ENCODE measurements around the gene TSPAN11.
"Not testable (repeated sequence)": the region's sequence is repeated elsewhere in the genome, so short reads cannot be mapped to it uniquely, and the experiment has no call there.

TSPAN11 gene

GRCh38 chr12:30926243-30927221, at the start of gene TSPAN11:
Gene TSPAN11 (plus strand): TSS chr12:30926748. CDS start chr12:30953992, 27,244 bp downstream.
- Mint-ChIP-seq H3K4me3 (no peak within 1 kb of the TSS), H3K36me3 (ENCODE audit: low read depth) (no peaks in the 10 kb centered on the region), H3K9me3 (no peaks in the 10 kb centered on the region), H3K4me1 (ENCODE audit: low read depth) (no peaks in the 10 kb centered on the region), H3K27me3 (peaks cover 52% of the 10 kb centered on the region), H3K27ac (no peak within 1 kb of the TSS)

- H3K36me3 Mint-ChIP-seq (ENCODE audit: low read depth): no peaks in the 10 kb centered on the region
- no peak overlapping the region for H3K27ac Mint-ChIP-seq
- no peaks in the 10 kb centered on the region for H3K9me3 Mint-ChIP-seq
- no peaks in the 10 kb centered on the region for H3K4me1 Mint-ChIP-seq (ENCODE audit: low read depth)
- no peak overlapping the region for H3K4me3 Mint-ChIP-seq
- no peaks in the 10 kb centered on the region for H3K27me3 Mint-ChIP-seq
Observed at GRCh38 chr12:30877105-30877875, 49.3 kb upstream of the TSPAN11 start.

- no peaks in the 10 kb centered on the region for H3K4me1 Mint-ChIP-seq (ENCODE audit: low read depth)
- H3K27ac Mint-ChIP-seq: no peak overlapping the region
- H3K27me3 Mint-ChIP-seq: no peaks in the 10 kb centered on the region
- no peaks in the 10 kb centered on the region for H3K9me3 Mint-ChIP-seq
- no peaks in the 10 kb centered on the region for H3K36me3 Mint-ChIP-seq (ENCODE audit: low read depth)
- H3K4me3 Mint-ChIP-seq: no peak overlapping the region
Observed at GRCh38 chr12:30878024-30878423, 48.5 kb upstream of the TSPAN11 start.

GRCh38 chr12:30880061-30880460, 46.5 kb upstream of the TSPAN11 start:
- Mint-ChIP-seq H3K27me3 (no peaks in the 10 kb centered on the region), H3K4me1 (ENCODE audit: low read depth) (no peaks in the 10 kb centered on the region), H3K4me3 (no peak overlapping the region)

GRCh38 chr12:30880813-30881212, 45.7 kb upstream of the TSPAN11 start:
- Mint-ChIP-seq H3K27me3 (no peaks in the 10 kb centered on the region), H3K4me3 (no peak overlapping the region)

More at GRCh38 chr12:30880061-30880460, 46.5 kb upstream of the TSPAN11 start:
- no peak overlapping the region for H3K27ac Mint-ChIP-seq
- no peaks in the 10 kb centered on the region for H3K9me3 Mint-ChIP-seq
- no peaks in the 10 kb centered on the region for H3K36me3 Mint-ChIP-seq (ENCODE audit: low read depth)

GRCh38 chr12:30882706-30883105, 43.8 kb upstream of the TSPAN11 start:
- no peak overlapping the region for H3K27ac Mint-ChIP-seq
- no peak overlapping the region for H3K4me3 Mint-ChIP-seq
- H3K27me3 Mint-ChIP-seq: no peaks in the 10 kb centered on the region
- no peaks in the 10 kb centered on the region for H3K36me3 Mint-ChIP-seq (ENCODE audit: low read depth)
- no peaks in the 10 kb centered on the region for H3K4me1 Mint-ChIP-seq (ENCODE audit: low read depth)
- H3K9me3 Mint-ChIP-seq: peaks cover 15% of the 10 kb centered on the region

More at GRCh38 chr12:30880813-30881212, 45.7 kb upstream of the TSPAN11 start:
- Mint-ChIP-seq H3K9me3 (no peaks in the 10 kb centered on the region), H3K4me1 (ENCODE audit: low read depth) (no peaks in the 10 kb centered on the region), H3K27ac (no peak overlapping the region), H3K36me3 (ENCODE audit: low read depth) (no peaks in the 10 kb centered on the region)

GRCh38 chr12:30884799-30885198, 41.7 kb upstream of the TSPAN11 start:
- H3K9me3 Mint-ChIP-seq: peaks cover 16% of the 10 kb centered on the region
- H3K36me3 Mint-ChIP-seq (ENCODE audit: low read depth): no peaks in the 10 kb centered on the region
- H3K27me3 Mint-ChIP-seq: no peaks in the 10 kb centered on the region
- H3K4me3 Mint-ChIP-seq: no peak overlapping the region
- no peak overlapping the region for H3K27ac Mint-ChIP-seq
- H3K4me1 Mint-ChIP-seq (ENCODE audit: low read depth): no peaks in the 10 kb centered on the region

GRCh38 chr12:30885321-30885720, 41.2 kb upstream of the TSPAN11 start:
- Mint-ChIP-seq H3K9me3 (peaks cover 16% of the 10 kb centered on the region), H3K4me1 (ENCODE audit: low read depth) (no peaks in the 10 kb centered on the region), H3K27ac (no peak overlapping the region), H3K4me3 (no peak overlapping the region), H3K27me3 (no peaks in the 10 kb centered on the region), H3K36me3 (ENCODE audit: low read depth) (no peaks in the 10 kb centered on the region)

- Mint-ChIP-seq H3K9me3 (peaks cover 16% of the 10 kb centered on the region), H3K36me3 (ENCODE audit: low read depth) (no peaks in the 10 kb centered on the region), H3K27me3 (no peaks in the 10 kb centered on the region), H3K4me3 (no peak overlapping the region), H3K4me1 (ENCODE audit: low read depth) (no peaks in the 10 kb centered on the region), H3K27ac (no peak overlapping the region)
Observed at GRCh38 chr12:30887226-30887625, 39.3 kb upstream of the TSPAN11 start.

GRCh38 chr12:30888241-30888640, 38.3 kb upstream of the TSPAN11 start:
- Mint-ChIP-seq H3K36me3 (ENCODE audit: low read depth) (no peaks in the 10 kb centered on the region), H3K9me3 (peaks cover 16% of the 10 kb centered on the region), H3K27ac (no peak overlapping the region), H3K27me3 (peaks cover 5% of the 10 kb centered on the region), H3K4me1 (ENCODE audit: low read depth) (no peaks in the 10 kb centered on the region), H3K4me3 (no peak overlapping the region)

- not testable (repeated sequence) for H3K4me3 Mint-ChIP-seq; H3K36me3 Mint-ChIP-seq (ENCODE audit: low read depth); H3K4me1 Mint-ChIP-seq (ENCODE audit: low read depth); H3K27ac Mint-ChIP-seq; H3K9me3 Mint-ChIP-seq
- H3K27me3 Mint-ChIP-seq: peaks cover 13% of the 10 kb centered on the region
Observed at GRCh38 chr12:30894531-30894930, 32.0 kb upstream of the TSPAN11 start.

GRCh38 chr12:30896461-30896860, 30.1 kb upstream of the TSPAN11 start:
- H3K36me3 Mint-ChIP-seq (ENCODE audit: low read depth): no peaks in the 10 kb centered on the region
- no peak overlapping the region for H3K27ac Mint-ChIP-seq
- H3K9me3 Mint-ChIP-seq: peaks cover 3% of the 10 kb centered on the region
- no peaks in the 10 kb centered on the region for H3K4me1 Mint-ChIP-seq (ENCODE audit: low read depth)
- no peak overlapping the region for H3K4me3 Mint-ChIP-seq
- peaks cover 22% of the 10 kb centered on the region for H3K27me3 Mint-ChIP-seq

- Mint-ChIP-seq H3K36me3 (ENCODE audit: low read depth) (no peaks in the 10 kb centered on the region), H3K27ac (no peak overlapping the region), H3K4me1 (ENCODE audit: low read depth) (no peaks in the 10 kb centered on the region), H3K9me3 (no peaks in the 10 kb centered on the region), H3K4me3 (no peak overlapping the region), H3K27me3 (peaks cover 13% of the 10 kb centered on the region)
Observed at GRCh38 chr12:30898846-30899245, 27.7 kb upstream of the TSPAN11 start.

GRCh38 chr12:30900351-30900750, 26.2 kb upstream of the TSPAN11 start:
- Mint-ChIP-seq H3K4me3 (no peak overlapping the region), H3K36me3 (ENCODE audit: low read depth) (no peaks in the 10 kb centered on the region), H3K27me3 (peaks cover 13% of the 10 kb centered on the region), H3K9me3 (no peaks in the 10 kb centered on the region), H3K27ac (no peak overlapping the region), H3K4me1 (ENCODE audit: low read depth) (no peaks in the 10 kb centered on the region)

- Mint-ChIP-seq H3K4me1 (ENCODE audit: low read depth) (no peaks in the 10 kb centered on the region), H3K9me3 (no peaks in the 10 kb centered on the region), H3K36me3 (ENCODE audit: low read depth) (no peaks in the 10 kb centered on the region), H3K27ac (no peak overlapping the region), H3K4me3 (no peak overlapping the region), H3K27me3 (peaks cover 17% of the 10 kb centered on the region)
Observed at GRCh38 chr12:30902001-30902400, 24.5 kb upstream of the TSPAN11 start.
